Right atrium auricular region (tissue), 2 donors: ENCODE data around the gene CCDC187. TPM values are rescaled to one million over a fixed set of nuclear protein-coding genes. Genes with fewer than 3 reads are reported as not detected.

Experiments
- DNase-seq: peaks from one replicate; pipeline ENCODE4 v3.0.0-alpha.2; 2019; ENCODE audit warnings: low spot score
- H3K27ac ChIP-seq, 2 donors: fragments of 200-600 bp; sonication (generic); 1 replicate in 1 of 2; 2 replicates in 1 of 2; pipeline ENCODE4 v1.5.1; 2016 to 2019
- H3K27me3 ChIP-seq, 2 donors: fragments of 200-600 bp; sonication (generic); one replicate each; pipeline versions ENCODE4 v1.5.1 to v1.6.0; 2017 to 2019
- H3K36me3 ChIP-seq: fragments of 200-600 bp; sonication (generic); one replicate; pipeline ENCODE4 v1.5.1; 2016
- H3K4me1 ChIP-seq, 2 donors: fragments of 200-600 bp; sonication (generic); one replicate each; pipeline versions ENCODE4 v1.5.1 to v1.6.0; 2017 to 2019
- H3K4me3 ChIP-seq, 2 donors: fragments of 200-600 bp; sonication (generic); 1 replicate in 1 of 2; 2 replicates in 1 of 2; pipeline ENCODE4 v1.5.1; 2017 to 2019; ENCODE audit warnings: mild to moderate bottlenecking in 1 of 2, moderate library complexity in 1 of 2
- H3K9me3 ChIP-seq, 2 donors: fragments of 200-600 bp; sonication (generic); one replicate each; pipeline ENCODE4 v1.5.1; 2019
- CTCF ChIP-seq, 2 donors: fragments of 200-600 bp; sonication (generic); IDR thresholded peaks; one replicate each; pipeline ENCODE4 v1.5.1; 2019; ENCODE audit warnings: antibody characterized with exemption in 2 of 2
- total RNA-seq, 2 donors: library from RNA; depleted of rRNA; stranded (reverse); fragments of >200 nt; gene quantifications; one replicate each; pipeline ENCODE4 v1.1.0, GENCODE V29; 2016

CCDC187 gene
- total RNA-seq, 2 donors from 2014 or later = not detected

- H3K27ac ChIP-seq = no peak overlapping the region
- H3K27me3 ChIP-seq = no peaks in the 10 kb centered on the region
- no peak for TF ChIP-seq CTCF (IDR thresholded peaks at IDR 0.05)
- H3K9me3 ChIP-seq = no peaks in the 10 kb centered on the region
- no peak for DNase-seq
- no peaks in the 10 kb centered on the region for H3K4me1 ChIP-seq
- no peak overlapping the region for H3K4me3 ChIP-seq
- H3K36me3 ChIP-seq = no peaks in the 10 kb centered on the region
Measured at GRCh38 chr9:136299116-136299515, 4.8 kb downstream of the CCDC187 start.

GRCh38 chr9:136297766-136298735, 5.8 kb downstream of the CCDC187 start:
- Histone ChIP-seq H3K9me3 (no peaks in the 10 kb centered on the region), H3K36me3 (no peaks in the 10 kb centered on the region), H3K27ac (no peak overlapping the region), H3K27me3 (no peaks in the 10 kb centered on the region), H3K4me1 (no peaks in the 10 kb centered on the region), H3K4me3 (no peak overlapping the region)
- no peak for DNase-seq
- TF ChIP-seq CTCF (IDR thresholded peaks at IDR 0.05) = no peak

GRCh38 chr9:136297016-136297691, 6.7 kb downstream of the CCDC187 start:
- DNase-seq = no peak
- Histone ChIP-seq H3K27ac (no peak overlapping the region), H3K9me3 (no peaks in the 10 kb centered on the region), H3K36me3 (no peaks in the 10 kb centered on the region), H3K4me3 (no peak overlapping the region), H3K27me3 (no peaks in the 10 kb centered on the region), H3K4me1 (no peaks in the 10 kb centered on the region)
- TF ChIP-seq CTCF (IDR thresholded peaks at IDR 0.05) = no peak

- H3K27me3 ChIP-seq = no peaks in the 10 kb centered on the region
- no peak overlapping the region for H3K27ac ChIP-seq
- DNase-seq = no peak
- no peak overlapping the region for H3K4me3 ChIP-seq
- H3K36me3 ChIP-seq = no peaks in the 10 kb centered on the region
- no peak for TF ChIP-seq CTCF (IDR thresholded peaks at IDR 0.05)
- no peaks in the 10 kb centered on the region for H3K9me3 ChIP-seq
- no peaks in the 10 kb centered on the region for H3K4me1 ChIP-seq
Measured at GRCh38 chr9:136296434-136297015, 7.4 kb downstream of the CCDC187 start.

- TF ChIP-seq CTCF (IDR thresholded peaks at IDR 0.05) = no peak
- no peak for DNase-seq
- no peak overlapping the region for H3K27ac ChIP-seq
Measured at GRCh38 chr9:136295542-136296433, 8.1 kb downstream of the CCDC187 start.

More at GRCh38 chr9:136295542-136296433, 8.1 kb downstream of the CCDC187 start:
- Histone ChIP-seq H3K9me3 (no peaks in the 10 kb centered on the region), H3K4me3 (no peak overlapping the region), H3K36me3 (no peaks in the 10 kb centered on the region), H3K4me1 (no peaks in the 10 kb centered on the region), H3K27me3 (no peaks in the 10 kb centered on the region)
